SK-N-SH (cell line): Measurements from ENCODE around the gene TGFA. TPM values are rescaled to one million over a fixed set of nuclear protein-coding genes. Genes with fewer than 3 reads are reported as not detected.

Experiments
- CTCF ChIA-PET: fragments of 300-600, 350-600 bp; formaldehyde crosslinking; extraction: SDS; loops from one replicate; lab custom pipeline; 2021; lab: Yijun Ruan, JAX
- POLR2A ChIA-PET: fragments of 350-600 bp; sonication (Branson Sonifier 250); formaldehyde crosslinking; extraction: SDS; loops from one replicate; lab custom pipeline; 2020; ENCODE audit warnings: antibody characterized with exemption, inconsistent platforms; lab: Yijun Ruan, JAX
- DNase-seq: peaks from one replicate; pipeline ENCODE4 v3.0.0; 2012
- H2AFZ ChIP-seq: fragments of 200-600 bp; sonication (generic); 2 replicates; pipeline ENCODE4 v1.8.1; 2016; ENCODE audit warnings: antibody characterized with exemption, mild to moderate bottlenecking, low read depth
- H3F3A ChIP-seq: fragments of 200-600 bp; sonication (generic); replicated peaks from 2 replicates; pipeline ENCODE3; 2016; ENCODE audit warnings: antibody characterized with exemption, mild to moderate bottlenecking; ENCODE audit not compliant: insufficient read depth
- H3K27ac ChIP-seq, 2 experiments: fragments of 200-500 bp in 1 of 2; fragments of 200-600 bp in 1 of 2; sonication (Bioruptor generic) in 1 of 2; sonication (generic), shearing (Covaris generic) in 1 of 2; 2 replicates each; pipeline versions ENCODE4 v1.5.1 to v1.6.1; 2014 to 2016; ENCODE audit warnings: low read depth in 2 of 2, inconsistent platforms in 1 of 2, low read length in 1 of 2, mild to moderate bottlenecking in 1 of 2, mixed read lengths in 1 of 2
- H3K27me3 ChIP-seq: fragments of 200-600 bp; sonication (generic), shearing (Covaris generic); 2 replicates; pipeline ENCODE4 v1.6.1; 2016; ENCODE audit warnings: mixed run types; ENCODE audit not compliant: insufficient read depth
- H3K36me3 ChIP-seq, 2 experiments: fragments of 200-500 bp in 1 of 2; fragments of 200-600 bp in 1 of 2; sonication (Bioruptor generic) in 1 of 2; sonication (generic) in 1 of 2; replicated peaks in 1 of 2; 2 replicates each; pipeline versions ENCODE3 to v1.5.1; 2014 to 2016; ENCODE audit warnings: low read length in 1 of 2, mild to moderate bottlenecking in 1 of 2; ENCODE audit not compliant: insufficient read depth in 2 of 2, control insufficient read depth in 1 of 2
- H3K4me1 ChIP-seq, 2 experiments: fragments of 200-500 bp in 1 of 2; fragments of 200-600 bp in 1 of 2; sonication (Bioruptor generic) in 1 of 2; sonication (generic), shearing (Covaris generic) in 1 of 2; 2 replicates each; pipeline versions ENCODE4 v1.5.1 to v1.6.1; 2014 to 2016; ENCODE audit warnings: low read depth in 1 of 2, low read length in 1 of 2, mixed run types in 1 of 2; ENCODE audit not compliant: insufficient read depth in 2 of 2, control insufficient read depth in 1 of 2
- H3K4me2 ChIP-seq: fragments of 200-600 bp; sonication (generic), shearing (Covaris generic); 2 replicates; pipeline ENCODE4 v1.6.1; 2017; ENCODE audit warnings: mixed run types
- H3K4me3 ChIP-seq, 2 experiments: fragments of 200-500 bp in 1 of 2; fragments of 200-600 bp in 1 of 2; sonication (Bioruptor generic) in 1 of 2; sonication (generic), shearing (Covaris generic) in 1 of 2; 2 replicates each; pipeline versions ENCODE4 v1.5.1 to v1.8.1; 2014 to 2016; ENCODE audit warnings: low read depth in 2 of 2, inconsistent platforms in 1 of 2, low read length in 1 of 2, mild to moderate bottlenecking in 1 of 2, mixed read lengths in 1 of 2, moderate library complexity in 1 of 2
- H3K79me2 ChIP-seq: fragments of 200-600 bp; sonication (generic); 2 replicates; pipeline ENCODE4 v1.8.1; 2017; ENCODE audit warnings: mild to moderate bottlenecking; ENCODE audit not compliant: insufficient read depth
- H3K9ac ChIP-seq: fragments of 200-600 bp; sonication (generic); 2 replicates; pipeline ENCODE4 v1.6.1; 2017; ENCODE audit warnings: mixed run types
- H3K9me2 ChIP-seq: fragments of 200-600 bp; sonication (generic); 2 replicates; pipeline ENCODE4 v1.6.1; 2017; ENCODE audit warnings: mixed run types
- H3K9me3 ChIP-seq: fragments of 200-600 bp; sonication (generic); 2 replicates; pipeline ENCODE4 v1.6.1; 2017; ENCODE audit warnings: mixed run types, mild to moderate bottlenecking, moderate library complexity
- H4K20me1 ChIP-seq: fragments of 200-600 bp; sonication (generic); 2 replicates; pipeline ENCODE4 v1.6.1; 2017; ENCODE audit warnings: mild to moderate bottlenecking, mixed run types; ENCODE audit not compliant: insufficient read depth
- CTCF ChIP-seq: fragments of 200-600 bp; sonication (generic); IDR thresholded peaks from 2 replicates; pipeline ENCODE4 v1.6.1; 2017; ENCODE audit warnings: antibody characterized with exemption, mild to moderate bottlenecking, moderate library complexity
- ELF1 ChIP-seq: IDR thresholded peaks from 2 replicates; pipeline ENCODE4 v1.4.0; 2012
- EP300 ChIP-seq, 2 experiments: IDR thresholded peaks; 2 replicates each; pipeline versions ENCODE4 v1.4.0 to v1.6.1; 2012; ENCODE audit warnings: borderline replicate concordance in 1 of 2, low read depth in 1 of 2, low read length in 1 of 2
- EZH2phosphoT487 ChIP-seq: fragments of 200-600 bp; sonication (generic); IDR thresholded peaks from 2 replicates; pipeline ENCODE4 v1.6.1; 2017; ENCODE audit warnings: low read depth, mixed run types, mild to moderate bottlenecking, antibody characterized with exemption, moderate library complexity, borderline replicate concordance
- FOSL2 ChIP-seq: IDR thresholded peaks from 2 replicates; pipeline ENCODE4 v1.4.0; 2012; ENCODE audit warnings: low read depth, mild to moderate bottlenecking, moderate library complexity, borderline replicate concordance
- GABPA ChIP-seq: IDR thresholded peaks from 2 replicates; pipeline ENCODE4 v1.4.0; 2012; ENCODE audit warnings: low read depth, mild to moderate bottlenecking
- GATA2 ChIP-seq: sonication (generic); formaldehyde crosslinking; IDR thresholded peaks from 2 replicates; pipeline ENCODE4 v1.5.0; 2020; ENCODE audit warnings: mild to moderate bottlenecking, missing genetic modification reagents
- MXI1 ChIP-seq: IDR thresholded peaks from 2 replicates; pipeline ENCODE4 v1.6.1; 2012; ENCODE audit warnings: mild to moderate bottlenecking, low read depth, low read length, improper control_type of control experiment
- NRF1 ChIP-seq: IDR thresholded peaks from 2 replicates; pipeline ENCODE4 v1.6.1; 2012; ENCODE audit warnings: low read depth, mild to moderate bottlenecking, low read length
- PBX3 ChIP-seq: IDR thresholded peaks from 2 replicates; pipeline ENCODE4; 2012
- RFX5 ChIP-seq: IDR thresholded peaks from 2 replicates; pipeline ENCODE4 v1.6.1; 2012; ENCODE audit warnings: mild to moderate bottlenecking, improper control_type of control experiment, low read length
- SMC3 ChIP-seq: IDR thresholded peaks from 2 replicates; pipeline ENCODE4 v1.6.1; 2012; ENCODE audit warnings: low read depth, low read length, improper control_type of control experiment
- WGBS: methylation state at CpG from one replicate; pipeline ENCODE4 v1.1.6; 2017; ENCODE audit warnings: low lambda C conversion rate; 5-methylcytosine and 5-hydroxymethylcytosine counted together
- polyA plus RNA-seq, 3 experiments: library from polyadenylated mRNA; depleted of rRNA; stranded (reverse); fragments of >200 nt; gene quantifications; 2 replicates each; pipeline ENCODE4 v1.2.3, GENCODE V29; 2012
- TF ChIP-seq, protein P1 (sequence below): IDR thresholded peaks from 2 replicates; pipeline ENCODE4 v1.6.1; 2012; ENCODE audit warnings: mild to moderate bottlenecking, low read depth, low read length, moderate library complexity

TGFA gene
- polyA plus RNA-seq, 1 of the 3 experiments (the other 2 are of a cell fraction) = not detected

DNA sequence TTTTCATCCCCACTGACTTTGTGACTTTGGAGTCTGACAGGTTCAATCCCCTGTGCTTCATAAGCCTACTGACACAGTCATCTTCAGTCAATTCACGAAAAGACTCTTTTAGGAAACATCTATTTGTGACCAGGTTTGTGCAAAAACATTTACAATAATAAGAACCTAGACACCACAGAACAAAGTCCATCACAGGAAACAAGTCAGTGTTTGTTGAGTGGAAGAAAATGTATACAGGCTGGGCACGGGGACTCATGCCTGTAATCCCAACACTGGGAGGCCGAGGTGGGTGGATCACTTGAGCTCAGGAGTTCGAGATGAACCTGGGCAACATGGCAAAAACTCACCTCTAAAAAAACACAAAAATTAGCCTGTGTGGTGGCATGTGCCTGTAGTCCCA is 49.7 kb downstream of the TGFA start:
- CTCF ChIA-PET = interaction anchor here (1.3 kb wide), 1 partner anchor 114 kb away, joined by 3 read pairs; no protein-coding TSS in a partner anchor
- Histone ChIP-seq H3K36me3 (no peaks in the 10 kb centered on the region), H3F3A (no peaks in the 10 kb centered on the region), H3K27ac (no peak overlapping the region), H3K4me2 (no peak overlapping the region), H2AFZ (no peak overlapping the region), H3K4me1 (no peaks in the 10 kb centered on the region), H4K20me1 (no peaks in the 10 kb centered on the region), H3K9ac (no peak overlapping the region), H3K79me2 (no peaks in the 10 kb centered on the region), H3K27me3 (no peaks in the 10 kb centered on the region; the same call in 1 of the 2 replicates), H3K9me2 (no peaks in the 10 kb centered on the region), H3K4me3 (no peak overlapping the region), H3K9me3 (no peaks in the 10 kb centered on the region)
- no peak for DNase-seq
- WGBS = 37% methylated on average over 4 of the region's 4 CpGs
- TF ChIP-seq FOSL2 = no peak
- no peak for TF ChIP-seq NRF1
- no peak for TF ChIP-seq RFX5
- TF ChIP-seq EZH2phosphoT487 = no peak
- no peak for TF ChIP-seq EP300 (IDR thresholded peaks at IDR 0.05; ENCODE audit: borderline replicate concordance in 1 of 2, low read depth in 1 of 2, low read length in 1 of 2)
- no peak for TF ChIP-seq ELF1
- TF ChIP-seq MXI1 = no peak
- POLR2A ChIA-PET = no interaction called here

DNA sequence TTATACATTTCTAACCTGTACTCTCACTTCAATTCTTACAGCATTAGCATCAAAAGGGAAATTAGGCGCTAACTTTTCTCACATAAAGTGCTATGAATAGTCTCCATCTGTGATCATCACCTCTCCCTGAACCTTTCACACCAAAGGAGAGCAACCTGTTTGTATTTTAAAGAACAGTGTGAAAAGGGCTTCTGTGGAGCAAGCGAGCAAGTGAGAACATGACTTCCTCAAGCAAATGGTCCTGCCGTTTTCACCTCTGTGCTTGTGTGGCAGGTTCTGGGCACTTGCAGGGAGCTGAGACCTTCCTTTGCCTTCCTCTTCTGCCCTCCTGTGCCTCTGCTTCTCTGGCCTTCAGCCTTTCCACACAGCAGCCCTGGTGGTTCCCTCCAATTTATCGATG is 51.9 kb downstream of the TGFA start:
- no peaks in the 10 kb centered on the region for H3K9me3 ChIP-seq
- H3K79me2 ChIP-seq = no peaks in the 10 kb centered on the region
- no peak overlapping the region for H3K27ac ChIP-seq
- H2AFZ ChIP-seq = no peak overlapping the region
- H4K20me1 ChIP-seq = no peaks in the 10 kb centered on the region
- no peaks in the 10 kb centered on the region for H3F3A ChIP-seq
- no peaks in the 10 kb centered on the region for H3K36me3 ChIP-seq
- H3K9me2 ChIP-seq = no peaks in the 10 kb centered on the region
- H3K27me3 ChIP-seq = peaks cover 4% of the 10 kb centered on the region; the same call in 1 of the 2 replicates
- POLR2A ChIA-PET = no interaction called here
- CTCF ChIA-PET = no interaction called here
- H3K9ac ChIP-seq = no peak overlapping the region
- WGBS = 46% methylated on average over 4 of the region's 4 CpGs
- H3K4me2 ChIP-seq = no peak overlapping the region
- no peak overlapping the region for H3K4me3 ChIP-seq
- no peak for TF ChIP-seq PBX3
- TF ChIP-seq GABPA = no peak
- no peak for TF ChIP-seq ELF1
- no peak for TF ChIP-seq CTCF
- no peak for TF ChIP-seq GATA2
- TF ChIP-seq EZH2phosphoT487 = no peak
- TF ChIP-seq, protein P1, sequence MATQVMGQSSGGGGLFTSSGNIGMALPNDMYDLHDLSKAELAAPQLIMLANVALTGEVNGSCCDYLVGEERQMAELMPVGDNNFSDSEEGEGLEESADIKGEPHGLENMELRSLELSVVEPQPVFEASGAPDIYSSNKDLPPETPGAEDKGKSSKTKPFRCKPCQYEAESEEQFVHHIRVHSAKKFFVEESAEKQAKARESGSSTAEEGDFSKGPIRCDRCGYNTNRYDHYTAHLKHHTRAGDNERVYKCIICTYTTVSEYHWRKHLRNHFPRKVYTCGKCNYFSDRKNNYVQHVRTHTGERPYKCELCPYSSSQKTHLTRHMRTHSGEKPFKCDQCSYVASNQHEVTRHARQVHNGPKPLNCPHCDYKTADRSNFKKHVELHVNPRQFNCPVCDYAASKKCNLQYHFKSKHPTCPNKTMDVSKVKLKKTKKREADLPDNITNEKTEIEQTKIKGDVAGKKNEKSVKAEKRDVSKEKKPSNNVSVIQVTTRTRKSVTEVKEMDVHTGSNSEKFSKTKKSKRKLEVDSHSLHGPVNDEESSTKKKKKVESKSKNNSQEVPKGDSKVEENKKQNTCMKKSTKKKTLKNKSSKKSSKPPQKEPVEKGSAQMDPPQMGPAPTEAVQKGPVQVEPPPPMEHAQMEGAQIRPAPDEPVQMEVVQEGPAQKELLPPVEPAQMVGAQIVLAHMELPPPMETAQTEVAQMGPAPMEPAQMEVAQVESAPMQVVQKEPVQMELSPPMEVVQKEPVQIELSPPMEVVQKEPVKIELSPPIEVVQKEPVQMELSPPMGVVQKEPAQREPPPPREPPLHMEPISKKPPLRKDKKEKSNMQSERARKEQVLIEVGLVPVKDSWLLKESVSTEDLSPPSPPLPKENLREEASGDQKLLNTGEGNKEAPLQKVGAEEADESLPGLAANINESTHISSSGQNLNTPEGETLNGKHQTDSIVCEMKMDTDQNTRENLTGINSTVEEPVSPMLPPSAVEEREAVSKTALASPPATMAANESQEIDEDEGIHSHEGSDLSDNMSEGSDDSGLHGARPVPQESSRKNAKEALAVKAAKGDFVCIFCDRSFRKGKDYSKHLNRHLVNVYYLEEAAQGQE = no peak
- no peak for TF ChIP-seq SMC3
- no peak for DNase-seq
- no peaks in the 10 kb centered on the region for H3K4me1 ChIP-seq
